ENCODE data around the gene SMYD5.

DNA sequence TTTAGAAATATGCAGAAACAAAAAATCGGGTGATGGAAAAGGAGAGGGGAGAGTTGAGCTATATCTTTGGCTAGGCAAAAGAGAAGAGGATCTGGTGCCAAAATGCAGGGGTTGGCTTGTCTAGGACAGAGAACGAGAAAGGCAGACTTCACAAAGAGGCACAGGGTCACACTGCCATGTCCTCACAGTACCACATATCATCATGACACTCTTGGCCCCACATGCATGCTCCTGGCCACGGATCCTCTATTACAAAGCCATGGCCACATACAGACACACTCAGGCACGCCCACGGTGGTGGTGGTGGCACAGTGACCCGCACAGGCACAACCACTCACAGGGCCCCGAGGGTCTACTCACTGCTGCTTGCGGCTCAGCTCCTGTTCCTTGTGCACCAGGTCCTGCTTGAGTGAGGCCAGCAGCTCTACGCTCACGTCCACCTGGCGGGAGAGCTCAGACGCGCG, 54.4 kb downstream of the SMYD5 start:
- TF ChIP-seq EZH2 (IDR thresholded peaks at IDR 0.05; ENCODE audit: low read depth) = no peak
- TF ChIP-seq, protein P1, sequence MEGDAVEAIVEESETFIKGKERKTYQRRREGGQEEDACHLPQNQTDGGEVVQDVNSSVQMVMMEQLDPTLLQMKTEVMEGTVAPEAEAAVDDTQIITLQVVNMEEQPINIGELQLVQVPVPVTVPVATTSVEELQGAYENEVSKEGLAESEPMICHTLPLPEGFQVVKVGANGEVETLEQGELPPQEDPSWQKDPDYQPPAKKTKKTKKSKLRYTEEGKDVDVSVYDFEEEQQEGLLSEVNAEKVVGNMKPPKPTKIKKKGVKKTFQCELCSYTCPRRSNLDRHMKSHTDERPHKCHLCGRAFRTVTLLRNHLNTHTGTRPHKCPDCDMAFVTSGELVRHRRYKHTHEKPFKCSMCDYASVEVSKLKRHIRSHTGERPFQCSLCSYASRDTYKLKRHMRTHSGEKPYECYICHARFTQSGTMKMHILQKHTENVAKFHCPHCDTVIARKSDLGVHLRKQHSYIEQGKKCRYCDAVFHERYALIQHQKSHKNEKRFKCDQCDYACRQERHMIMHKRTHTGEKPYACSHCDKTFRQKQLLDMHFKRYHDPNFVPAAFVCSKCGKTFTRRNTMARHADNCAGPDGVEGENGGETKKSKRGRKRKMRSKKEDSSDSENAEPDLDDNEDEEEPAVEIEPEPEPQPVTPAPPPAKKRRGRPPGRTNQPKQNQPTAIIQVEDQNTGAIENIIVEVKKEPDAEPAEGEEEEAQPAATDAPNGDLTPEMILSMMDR (conservative IDR thresholded peaks at IDR 0.05) = no peak

Measured in PC-9 (cell line).